HG03196 (cell line): Measurements from ENCODE around the gene ELOVL3.
A peak's percentile ranks its signal among the peaks of the same experiment; 100 is the strongest.
"Not testable (repeated sequence)": the region's sequence is repeated elsewhere in the genome, so short reads cannot be mapped to it uniquely, and the experiment has no call there.

Experiments
- ATAC-seq: cut with Tn5 transposase; IDR thresholded peaks from one replicate; pipeline ENCODE4 v1.9.1; 2021; ENCODE audit not compliant: unreplicated experiment

The ELOVL3 gene, protein sequence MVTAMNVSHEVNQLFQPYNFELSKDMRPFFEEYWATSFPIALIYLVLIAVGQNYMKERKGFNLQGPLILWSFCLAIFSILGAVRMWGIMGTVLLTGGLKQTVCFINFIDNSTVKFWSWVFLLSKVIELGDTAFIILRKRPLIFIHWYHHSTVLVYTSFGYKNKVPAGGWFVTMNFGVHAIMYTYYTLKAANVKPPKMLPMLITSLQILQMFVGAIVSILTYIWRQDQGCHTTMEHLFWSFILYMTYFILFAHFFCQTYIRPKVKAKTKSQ

DNA sequence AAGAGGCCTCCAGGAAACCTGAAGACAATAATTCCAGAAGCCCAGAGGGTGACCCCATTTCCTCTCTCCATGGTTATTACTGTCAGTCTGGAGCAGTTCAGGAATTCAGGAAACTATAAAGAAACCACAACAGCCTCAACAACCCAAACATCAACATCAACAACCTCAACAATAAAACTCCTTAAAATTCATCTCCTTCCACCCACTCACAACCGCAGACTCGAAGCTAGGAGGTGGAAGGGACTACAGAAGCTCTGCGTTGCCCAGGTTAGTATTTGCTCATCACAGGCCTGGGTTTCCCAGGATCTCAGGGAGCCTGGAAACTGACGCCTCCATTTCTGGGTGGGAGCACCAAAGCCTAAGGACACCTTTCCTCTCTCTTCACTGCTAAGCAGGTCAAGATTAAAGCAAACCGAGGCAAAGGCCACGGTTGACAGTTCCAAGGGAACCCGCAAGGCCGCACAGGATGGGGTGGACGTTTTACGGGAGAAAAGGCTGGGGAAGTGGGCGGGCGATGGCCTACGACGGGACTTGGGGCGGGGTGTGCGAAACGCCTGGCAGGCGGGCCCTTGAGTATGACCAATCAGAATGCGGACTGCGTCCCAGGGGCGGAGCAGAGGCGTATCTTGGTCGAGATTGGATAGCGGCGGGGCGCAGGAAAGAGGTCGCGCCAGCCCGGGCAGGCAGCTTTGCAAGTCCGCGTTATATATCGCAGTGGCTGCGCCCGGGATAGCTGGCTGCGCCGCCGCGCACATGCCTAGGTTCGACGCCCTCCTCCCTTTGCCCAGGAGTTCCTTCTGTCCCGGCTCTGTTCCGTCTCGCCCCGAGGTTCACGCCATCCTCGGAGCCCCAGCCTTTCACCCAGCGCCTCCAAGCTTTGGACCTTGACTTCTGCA is at the start of gene ELOVL3:
Gene ELOVL3 (plus strand): TSS at position 654 of the 896 bp plus-strand sequence. CDS start 250 bp downstream, outside the sequence.
- ATAC-seq, result peak; percentile 69

DNA sequence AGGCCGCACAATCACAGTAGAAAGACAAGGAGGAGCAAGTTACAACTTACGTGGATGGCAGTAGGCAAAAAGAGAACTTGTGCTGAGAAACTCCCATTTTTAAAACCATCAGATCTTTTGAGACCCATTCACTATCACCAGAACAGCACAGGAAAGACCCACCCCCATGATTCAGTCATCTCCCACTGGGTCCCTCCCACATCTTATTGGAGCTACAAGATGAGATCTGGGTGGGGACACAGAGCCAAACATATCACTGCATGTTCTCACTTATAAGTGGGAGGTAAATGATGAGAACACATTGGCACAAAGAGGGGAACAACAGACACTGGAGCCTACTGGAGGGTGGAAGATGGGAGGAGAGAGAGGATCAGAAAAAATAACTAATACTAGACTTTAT is 41.5 kb upstream of the ELOVL3 start:
- ATAC-seq, result no peak

DNA sequence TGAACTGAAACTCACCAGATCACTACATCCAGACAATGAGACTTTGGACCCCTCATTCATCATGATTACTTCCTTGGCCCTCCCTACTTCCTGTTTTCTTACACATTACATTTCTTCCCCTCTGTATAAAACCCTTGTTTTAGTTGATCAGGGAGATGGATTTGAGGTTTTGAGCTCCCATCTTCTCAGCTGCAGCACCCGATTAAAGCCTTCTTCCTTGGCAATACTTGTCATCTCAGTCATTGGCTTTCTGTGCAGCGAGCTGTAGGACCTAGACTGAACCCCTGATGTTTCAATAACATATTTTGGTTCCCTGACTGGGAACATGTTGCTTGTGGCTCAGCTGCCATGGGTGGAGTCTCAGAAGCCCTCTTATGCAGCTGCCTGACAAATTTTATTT is 40.8 kb upstream of the ELOVL3 start:
- ATAC-seq, result no peak

DNA sequence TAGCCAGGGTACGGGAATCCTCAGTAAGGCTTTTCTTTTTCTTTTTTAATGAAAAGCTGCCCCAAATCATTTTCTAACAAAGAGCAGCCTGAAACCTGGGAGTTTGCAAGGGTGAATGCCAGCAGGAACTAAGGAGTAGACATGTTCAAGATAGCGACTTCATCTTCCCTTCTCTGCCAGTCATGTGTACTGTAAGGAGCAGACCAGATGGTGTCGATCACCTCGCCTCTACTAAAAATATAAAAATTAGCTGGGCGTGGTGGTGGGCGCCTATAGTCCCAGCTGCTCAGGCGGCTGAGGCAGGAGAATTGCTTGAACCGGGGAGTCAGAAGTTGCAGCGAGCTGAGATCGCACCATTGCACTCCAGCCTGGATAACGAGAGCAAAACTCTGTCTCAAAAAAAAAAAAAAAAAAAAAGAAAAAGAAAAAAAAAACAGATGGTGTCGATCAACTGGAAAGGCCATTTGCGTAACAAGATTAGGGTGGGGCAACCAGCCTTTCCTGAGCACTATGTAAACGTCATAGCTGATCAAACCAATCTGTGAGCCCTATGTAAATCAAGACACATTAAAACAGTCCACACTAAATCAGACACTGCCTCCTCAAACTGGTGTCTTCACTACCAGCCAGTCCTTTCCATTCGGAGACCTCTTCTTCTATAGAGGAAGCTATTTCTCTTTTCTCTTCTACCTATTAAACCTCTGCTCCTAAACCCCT is 40.1 kb upstream of the ELOVL3 start:
- no peak for ATAC-seq

DNA sequence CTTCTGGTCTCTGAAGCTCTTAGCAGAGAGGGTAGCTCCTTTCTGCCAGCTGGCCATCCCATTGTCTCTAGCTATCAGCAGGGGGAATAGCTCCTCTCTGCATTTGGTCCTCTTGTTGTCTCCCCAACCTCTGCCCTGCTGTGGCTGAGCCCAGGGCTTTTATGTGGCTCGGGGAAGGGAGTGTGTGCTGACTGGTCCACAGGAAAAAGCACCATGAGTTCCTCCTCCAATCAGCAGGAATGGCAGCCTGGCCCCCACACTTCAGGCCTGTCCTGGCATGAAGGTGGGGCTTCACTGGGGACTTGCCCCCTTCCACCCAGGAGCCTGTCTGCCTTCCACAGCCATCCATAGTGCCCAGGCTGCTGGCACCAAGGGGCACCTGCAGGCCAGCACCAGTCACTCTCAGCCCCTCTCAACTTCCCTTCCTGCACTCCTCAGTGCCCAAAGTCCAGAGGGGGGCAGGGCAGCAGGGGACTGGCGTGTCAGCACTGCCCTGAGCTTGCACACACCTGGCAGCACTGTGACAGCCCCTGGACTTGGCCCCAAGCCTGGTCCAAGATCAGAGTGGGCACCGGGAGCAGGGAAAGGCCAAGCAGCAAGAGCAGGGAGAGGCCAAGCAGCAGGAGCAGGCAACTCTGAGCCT is 37.7 kb upstream of the ELOVL3 start:
- no peak for ATAC-seq

DNA sequence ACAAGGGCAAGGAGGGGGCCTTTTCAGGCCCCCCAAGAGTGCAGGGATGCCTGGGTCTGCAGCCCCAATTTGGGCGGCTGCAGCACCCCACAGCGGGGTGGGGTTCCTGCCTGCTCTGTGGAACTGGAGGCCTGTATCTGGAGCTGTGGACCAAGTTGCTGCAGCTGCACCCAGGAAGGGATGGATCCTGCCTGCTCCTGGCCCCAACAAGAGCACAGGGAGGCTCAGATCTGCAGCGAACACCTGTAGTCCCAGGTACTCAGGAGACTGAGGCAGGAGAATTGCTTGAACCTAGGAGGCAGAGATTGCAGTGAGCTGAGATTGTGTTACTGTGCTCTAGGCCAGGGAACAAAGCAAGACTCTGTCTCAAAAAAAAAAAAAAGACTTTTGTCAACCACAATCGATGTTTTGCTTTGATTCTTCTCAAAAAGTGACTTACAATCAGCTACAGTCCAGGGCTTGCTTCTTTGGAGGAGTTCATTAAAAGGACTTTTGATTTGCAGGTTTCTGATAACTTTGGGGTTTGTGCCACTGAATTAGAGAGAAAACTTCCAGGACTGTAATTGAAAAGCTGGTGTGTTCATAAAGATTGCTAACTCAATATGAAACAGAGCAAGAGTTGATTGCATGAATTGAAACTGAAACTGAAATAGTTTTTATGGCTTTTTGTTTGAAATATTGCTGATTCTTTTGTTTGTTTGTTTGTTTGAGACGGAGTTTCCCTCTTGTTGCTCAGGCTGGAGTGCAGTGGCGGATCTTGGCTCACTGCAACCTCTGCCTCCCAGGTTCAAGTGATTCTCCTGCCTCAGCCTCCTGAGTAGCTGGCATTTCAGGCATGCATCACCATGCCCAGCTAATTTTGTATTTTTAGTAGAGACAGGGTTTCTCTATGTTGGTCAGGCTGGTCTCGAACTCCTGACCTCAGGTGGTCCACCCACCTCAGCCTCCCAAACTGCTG is 36.9 kb upstream of the ELOVL3 start:
- ATAC-seq, result not testable (repeated sequence)

DNA sequence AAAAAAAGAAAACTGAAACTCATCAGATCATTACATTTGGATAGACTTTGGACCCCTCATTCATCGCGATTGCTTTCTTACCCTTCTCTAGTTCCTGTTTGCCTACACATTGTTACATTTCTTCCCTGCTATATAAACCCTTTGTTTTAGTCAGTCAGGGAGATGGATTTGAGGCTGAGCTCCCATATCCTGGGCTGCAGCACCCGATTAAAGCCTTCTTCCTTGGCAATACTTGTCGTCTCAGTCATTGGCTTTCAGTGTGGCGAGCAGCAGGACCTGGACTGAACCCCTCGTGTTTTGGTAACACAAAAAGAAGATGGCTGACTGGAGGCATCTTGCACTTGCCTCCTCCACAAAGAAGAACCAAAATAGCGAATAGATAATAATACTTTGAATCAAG is 34.1 kb upstream of the ELOVL3 start:
- ATAC-seq, result no peak

DNA sequence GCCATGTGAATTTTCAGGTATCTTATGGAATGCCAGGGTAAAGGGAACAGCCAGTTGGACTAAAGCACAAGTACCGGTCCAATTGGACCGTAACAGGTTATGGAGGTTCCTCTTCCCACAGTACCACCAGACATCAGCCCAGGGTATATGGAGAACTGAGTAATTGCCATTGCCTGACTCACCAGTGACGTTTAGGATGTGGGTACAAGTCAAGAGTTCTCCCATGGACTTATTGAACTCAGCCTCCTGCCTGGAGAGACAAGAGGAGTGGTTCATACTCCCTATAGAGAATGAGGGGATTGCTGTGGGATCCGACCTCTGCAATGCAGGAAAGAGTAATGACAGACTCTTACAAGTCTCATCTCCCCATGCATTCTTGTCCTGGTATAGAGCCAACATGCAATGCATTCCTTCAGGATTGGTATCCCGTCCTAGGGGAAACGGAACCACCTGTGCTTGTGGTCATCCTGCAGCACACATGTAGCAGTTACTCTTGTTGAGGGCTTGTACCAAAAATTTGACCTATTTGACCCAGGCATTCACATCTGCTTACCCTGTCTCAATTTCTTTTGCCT is 30.7 kb upstream of the ELOVL3 start:
- no peak for ATAC-seq

DNA sequence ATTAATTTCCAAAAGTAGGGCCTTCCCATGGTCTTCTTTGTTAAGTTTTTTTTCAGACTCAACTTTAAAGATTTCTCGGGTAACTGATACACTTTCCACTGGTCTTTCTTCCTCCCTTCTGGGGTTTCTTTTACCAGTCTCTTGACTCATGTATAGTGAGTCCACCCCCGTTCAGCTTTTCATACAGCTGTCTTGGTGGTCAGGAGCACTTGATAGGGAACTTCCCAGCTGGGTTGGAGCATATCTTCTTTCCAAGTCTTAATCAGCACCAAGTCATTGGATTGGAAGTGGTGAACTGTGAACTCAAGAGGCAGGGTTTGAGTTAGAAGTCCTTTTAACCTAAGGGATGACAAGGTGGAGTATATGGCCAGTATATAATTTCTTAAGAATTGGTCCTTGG is 29.2 kb upstream of the ELOVL3 start:
- no peak for ATAC-seq

DNA sequence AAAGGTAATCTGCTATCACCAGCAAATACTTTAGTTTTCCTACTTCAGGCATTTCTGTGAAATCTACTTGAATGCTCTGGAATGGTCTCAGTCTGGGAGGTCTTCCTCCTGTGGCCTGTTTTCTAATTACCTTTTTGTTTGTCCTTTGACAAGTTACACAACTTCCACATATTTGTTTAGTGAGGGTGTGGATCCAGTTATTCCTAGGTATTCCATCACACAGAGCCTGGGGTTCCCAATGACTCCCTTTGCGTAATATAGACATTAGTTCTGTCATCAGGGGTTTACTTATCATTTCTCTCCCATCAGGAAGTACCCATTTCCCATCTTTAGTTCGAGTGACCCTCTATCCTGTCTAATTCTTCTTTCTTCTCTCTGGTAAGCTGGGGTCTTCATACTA is 28.1 kb upstream of the ELOVL3 start:
- no peak for ATAC-seq

DNA sequence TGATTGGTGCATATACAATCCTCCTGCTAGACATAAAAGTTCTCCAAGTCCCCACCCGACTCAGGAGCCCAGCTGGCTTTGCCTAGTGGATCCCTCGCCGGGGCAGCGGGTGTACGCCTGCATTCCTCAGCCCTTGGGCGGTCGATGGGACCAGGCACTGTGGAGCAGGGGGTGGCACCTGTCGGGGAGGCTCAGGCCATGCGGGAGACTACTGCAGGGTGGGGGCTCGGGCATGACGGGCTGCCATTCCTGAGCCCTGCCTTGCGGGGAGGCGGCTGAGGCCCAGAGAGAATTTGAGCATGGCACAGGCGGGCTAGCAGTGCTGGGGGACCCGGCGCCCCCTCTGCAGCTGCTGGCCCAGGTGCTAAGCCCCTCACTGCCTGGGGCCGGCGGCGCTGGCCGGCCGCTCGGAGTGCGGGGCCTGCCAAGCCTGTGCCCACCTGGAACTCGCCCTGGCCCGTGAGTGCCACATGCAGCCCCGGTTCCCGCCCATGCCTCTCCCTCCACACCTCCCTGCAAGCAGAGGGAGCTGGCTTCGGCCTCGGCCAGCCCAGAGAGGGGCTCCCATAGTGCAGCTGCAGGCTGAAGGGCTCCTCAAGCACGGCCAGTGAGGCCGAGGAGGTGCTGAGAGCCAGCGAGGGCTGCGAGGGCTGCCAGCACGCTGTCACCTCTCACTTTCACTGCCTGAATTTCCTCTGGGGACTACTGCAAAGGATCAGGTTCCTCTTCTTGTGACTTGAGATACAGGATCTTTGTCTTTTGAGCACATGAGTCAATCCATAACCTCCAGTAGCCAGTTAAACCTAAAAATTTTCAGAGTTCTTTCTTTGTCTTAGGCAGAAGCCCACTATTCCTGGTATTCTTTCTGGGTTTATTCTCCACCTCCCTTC is 25.1 kb upstream of the ELOVL3 start:
- ATAC-seq, result no peak

DNA sequence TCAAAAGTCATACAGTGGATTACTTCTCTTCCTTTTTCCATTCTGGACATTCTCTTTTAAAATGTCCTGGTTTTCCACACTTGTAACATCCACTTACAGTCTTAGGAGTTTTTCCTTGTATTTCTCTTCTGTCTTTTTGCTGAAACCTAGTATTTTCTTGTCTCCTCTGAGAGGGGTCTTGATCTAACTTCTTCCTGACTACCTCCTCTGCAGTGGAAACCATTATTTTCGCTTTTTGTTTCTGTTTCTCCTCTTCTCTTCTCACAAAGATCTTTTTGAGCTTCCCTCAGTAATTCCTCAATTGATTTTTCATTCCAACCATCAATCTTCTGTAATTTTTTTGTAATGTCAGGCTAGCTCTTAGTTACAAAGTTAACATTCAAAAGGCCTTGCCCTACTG is 23.7 kb upstream of the ELOVL3 start:
- no peak for ATAC-seq

DNA sequence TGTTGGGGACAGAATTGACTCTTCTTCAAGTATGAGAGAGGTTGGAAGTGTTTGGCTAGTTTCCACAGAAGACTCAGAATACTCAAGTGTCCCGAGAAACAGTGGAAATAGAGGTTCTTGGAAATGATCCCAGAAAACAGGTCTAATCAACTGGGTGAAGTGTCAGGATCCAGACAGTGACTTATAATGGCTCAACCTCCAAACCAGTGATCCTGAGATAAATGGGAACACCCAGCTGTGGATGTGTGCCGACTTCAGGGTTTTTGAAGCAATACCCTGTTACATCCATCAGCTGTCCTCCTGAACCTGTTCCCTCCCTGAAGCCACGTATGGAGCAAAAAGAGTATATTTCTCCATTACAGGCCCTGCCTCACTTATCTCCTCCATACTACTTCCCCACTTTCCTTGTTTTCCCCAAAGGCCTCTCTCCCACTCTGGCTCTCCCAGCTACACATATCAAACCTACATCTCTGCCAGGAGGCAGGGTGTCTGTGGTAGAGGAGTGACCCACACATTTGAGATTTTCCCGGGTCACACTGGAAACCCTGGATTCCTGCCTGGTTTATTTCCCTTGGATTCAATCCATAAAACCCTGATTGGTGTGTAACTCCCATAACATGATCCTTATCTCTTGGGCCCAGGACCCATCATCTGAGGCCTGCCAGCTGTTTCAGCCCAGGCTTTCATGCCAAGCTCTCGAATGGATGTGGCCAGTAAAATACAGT is 17.6 kb upstream of the ELOVL3 start:
- ATAC-seq, result no peak

DNA sequence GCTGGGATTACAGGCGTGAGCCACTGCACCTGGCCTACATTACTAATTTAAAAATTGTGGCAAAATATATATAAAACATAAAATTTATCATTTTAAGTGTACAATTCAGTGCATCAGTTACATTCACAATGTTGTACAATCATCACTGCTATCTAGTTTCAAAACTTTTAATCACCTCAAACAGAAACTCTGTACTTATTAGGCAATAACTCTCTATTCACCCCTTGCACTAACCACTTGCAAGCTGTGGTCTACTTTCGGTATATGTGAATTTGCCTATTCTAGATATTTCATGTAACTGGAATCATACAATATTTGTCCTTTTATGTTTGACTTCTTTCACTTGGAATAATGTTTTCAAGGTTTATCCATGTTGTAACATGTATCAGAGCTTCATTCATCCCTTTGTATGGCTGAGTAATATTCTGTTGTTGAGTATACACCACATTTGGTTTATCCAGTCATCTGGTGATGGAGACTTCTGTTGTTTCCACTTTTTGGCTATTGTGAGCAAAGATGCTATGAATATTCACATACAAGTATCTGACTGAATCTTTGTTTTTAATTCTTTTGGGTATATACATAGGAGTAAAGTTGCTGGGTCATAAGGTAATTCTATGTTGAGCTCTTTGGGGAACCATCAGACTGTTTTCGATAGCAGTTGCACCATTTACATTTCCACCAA is 14.3 kb upstream of the ELOVL3 start:
- ATAC-seq, result no peak

DNA sequence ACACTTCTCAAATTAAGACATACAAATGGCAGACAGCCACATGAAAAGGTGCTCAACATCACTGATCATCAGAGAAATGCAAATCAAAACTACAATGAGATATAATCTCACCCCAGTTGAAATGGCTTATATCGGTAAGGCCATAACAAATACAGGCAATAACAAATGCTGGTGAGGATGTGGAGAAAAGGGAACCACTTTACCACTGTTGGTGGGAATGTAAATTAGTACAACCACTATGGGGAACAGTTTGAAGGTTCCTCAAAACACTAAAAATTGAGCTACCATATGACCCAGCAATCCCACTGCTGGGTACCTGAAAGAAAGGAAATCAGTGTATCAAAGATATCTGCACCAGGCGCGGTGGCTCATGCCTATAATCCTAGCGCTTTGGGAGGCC is 12.5 kb upstream of the ELOVL3 start:
- ATAC-seq, result not testable (repeated sequence)

DNA sequence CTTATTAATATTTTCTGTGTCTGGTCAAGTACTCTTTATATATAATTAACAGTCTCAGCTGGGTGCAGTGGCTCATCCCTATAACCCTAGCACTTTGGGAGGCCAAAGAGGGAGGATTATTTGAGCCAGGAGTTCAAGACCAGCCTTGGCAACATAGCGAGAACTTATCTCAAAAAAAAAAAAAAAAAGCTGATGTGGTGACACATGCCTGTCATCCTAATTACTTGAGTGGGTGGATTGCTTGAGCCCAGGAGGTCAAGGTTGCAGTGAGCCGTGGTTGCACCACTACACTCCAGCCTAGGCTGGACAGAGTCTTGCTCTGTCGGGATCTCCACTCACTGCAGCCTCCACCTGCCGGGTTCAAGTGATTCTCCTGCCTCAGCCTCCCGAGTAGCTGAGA is 6.7 kb upstream of the ELOVL3 start:
- ATAC-seq, result no peak

DNA sequence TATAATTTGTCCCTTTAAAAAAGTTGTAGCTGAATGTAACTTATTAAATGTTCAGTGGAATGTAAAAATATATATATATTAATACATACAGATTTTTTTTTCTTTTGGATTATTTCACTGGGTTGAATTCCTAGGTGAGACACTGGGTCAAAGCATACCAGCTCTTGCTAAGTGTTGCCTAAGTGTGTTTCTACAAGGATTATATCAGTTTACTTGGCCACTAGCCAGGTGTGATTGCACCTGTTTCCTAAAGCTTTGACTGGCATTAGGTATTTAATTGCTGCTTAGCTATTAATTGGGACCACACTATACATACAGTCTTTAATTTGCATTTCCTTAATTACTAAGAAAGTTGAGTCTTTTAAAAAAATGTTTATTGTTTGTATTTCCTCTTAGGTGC is 5.5 kb upstream of the ELOVL3 start:
- ATAC-seq, result no peak

DNA sequence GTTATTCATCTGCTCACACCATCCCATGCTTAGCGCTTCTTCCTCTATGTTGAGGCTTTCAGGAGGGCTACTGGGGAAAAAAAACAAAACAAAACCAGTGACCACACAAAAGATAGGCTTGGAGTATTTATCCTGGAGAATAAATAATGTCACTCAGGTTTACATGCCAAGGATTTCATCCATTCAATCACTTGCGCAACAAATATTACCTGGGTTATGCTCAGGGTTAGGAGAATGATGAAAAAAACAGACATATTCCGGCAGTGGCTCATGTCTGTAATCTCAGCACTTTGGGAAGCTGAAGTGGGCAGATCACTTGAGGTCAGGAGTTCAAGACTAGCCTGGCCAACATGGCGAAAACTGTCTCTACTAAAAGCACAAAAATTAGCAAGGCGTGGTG is 3.3 kb upstream of the ELOVL3 start:
- ATAC-seq, result no peak
